H1 (cell line): ENCODE data around the gene SLC25A20. TPM values are rescaled to one million over a fixed set of nuclear protein-coding genes. Genes with fewer than 3 reads are reported as not detected.

Experiments used
- CTCF ChIA-PET: fragments of 300-600 bp; sonication (Branson Sonifier 250); formaldehyde crosslinking; loops from one replicate; lab custom pipeline; 2021; ENCODE audit not compliant: partially characterized antibody; lab: Charles Lee
- POLR2A ChIA-PET: fragments of 300-600 bp; sonication (Branson Sonifier 250); formaldehyde crosslinking; loops from one replicate; lab custom pipeline; 2021; ENCODE audit warnings: inconsistent platforms; ENCODE audit not compliant: partially characterized antibody; lab: Charles Lee
- DNase-seq, 2 experiments: peaks; one replicate each; pipeline versions ENCODE4 v3.0.0 to v3.0.0-alpha.2; 2010 to 2022; ENCODE audit warnings: low spot score in 2 of 2, low read depth in 1 of 2, mixed read lengths in 1 of 2
- FAIRE-seq: peaks from 2 replicates; lab custom pipeline; 2011; peaks lifted over from hg19 to GRCh38; lab: Jason Lieb, UNC
- H2AFZ ChIP-seq: 2 replicates; pipeline ENCODE4 v1.8.1; 2012; ENCODE audit warnings: low read length, inconsistent platforms
- H2AK5ac ChIP-seq: 2 replicates; pipeline ENCODE4 v1.6.1; 2013; ENCODE audit warnings: low read depth, low read length
- H2BK120ac ChIP-seq: replicated peaks from 2 replicates; pipeline ENCODE3; 2013; ENCODE audit warnings: low read depth, low read length, inconsistent platforms
- H2BK12ac ChIP-seq: 2 replicates; pipeline ENCODE4 v1.6.1; 2013; ENCODE audit warnings: low read depth, low read length
- H2BK15ac ChIP-seq: 2 replicates; pipeline ENCODE4 v1.6.1; 2013; ENCODE audit warnings: low read length
- H2BK20ac ChIP-seq: 2 replicates; pipeline ENCODE4 v1.6.1; 2013; ENCODE audit warnings: low read length
- H2BK5ac ChIP-seq: 2 replicates; pipeline ENCODE4 v1.6.1; 2013; ENCODE audit warnings: low read depth, low read length
- H3K14ac ChIP-seq: 2 replicates; pipeline ENCODE4 v1.6.1; 2013; ENCODE audit warnings: inconsistent platforms; ENCODE audit not compliant: insufficient read length
- H3K18ac ChIP-seq: 2 replicates; pipeline ENCODE4 v1.6.1; 2013; ENCODE audit warnings: low read length; ENCODE audit errors: extremely low read depth
- H3K23ac ChIP-seq: 2 replicates; pipeline ENCODE4 v1.6.1; 2013; ENCODE audit warnings: inconsistent platforms; ENCODE audit not compliant: insufficient read length
- H3K23me2 ChIP-seq: 2 replicates; pipeline ENCODE4 v1.6.1; 2013; ENCODE audit warnings: low read depth, low read length
- H3K27ac ChIP-seq: 2 replicates; pipeline ENCODE4 v1.6.1; 2011; ENCODE audit warnings: low read depth, low read length, inconsistent platforms
- H3K27me3 ChIP-seq, 4 experiments: replicated peaks in 1 of 4; 1 replicate in 1 of 4; 2 replicates in 3 of 4; pipeline versions ENCODE4 v1.6.1 to v1.8.1; 2011 to 2013; ENCODE audit warnings: low read length in 3 of 4, mild to moderate bottlenecking in 3 of 4, inconsistent platforms in 2 of 4, mixed read lengths in 2 of 4, moderate library complexity in 1 of 4; ENCODE audit not compliant: control insufficient read depth in 3 of 4, insufficient read depth in 3 of 4; ENCODE audit errors: extremely low read depth in 1 of 4
- H3K36me3 ChIP-seq, 4 experiments: 2 replicates each; pipeline versions ENCODE4 v1.6.1 to v1.8.1; 2011 to 2013; ENCODE audit warnings: mild to moderate bottlenecking in 4 of 4, low read length in 3 of 4, moderate library complexity in 2 of 4, control low read depth in 1 of 4, inconsistent platforms in 1 of 4; ENCODE audit not compliant: insufficient read depth in 4 of 4, control insufficient read depth in 2 of 4
- H3K4ac ChIP-seq: replicated peaks from 2 replicates; pipeline ENCODE3; 2013; ENCODE audit warnings: low read length, low read depth, mixed read lengths, inconsistent platforms; ENCODE audit not compliant: insufficient read length
- H3K4me1 ChIP-seq, 4 experiments: replicated peaks in 1 of 4; 1 replicate in 1 of 4; 2 replicates in 3 of 4; pipeline versions ENCODE4 v1.6.1 to v1.8.1; 2011 to 2013; ENCODE audit warnings: low read length in 3 of 4, inconsistent platforms in 2 of 4, mixed read lengths in 1 of 4; ENCODE audit not compliant: insufficient read depth in 4 of 4, control insufficient read depth in 3 of 4
- H3K4me2 ChIP-seq, 2 experiments: 2 replicates each; pipeline versions ENCODE4 v1.6.1 to v1.8.1; 2011 to 2013; ENCODE audit warnings: low read depth in 2 of 2, low read length in 2 of 2, control low read depth in 1 of 2, inconsistent platforms in 1 of 2, mild to moderate bottlenecking in 1 of 2; ENCODE audit not compliant: insufficient read depth in 1 of 2
- H3K4me3 ChIP-seq, 4 experiments: fragments of 200-600, 300-600 bp in 1 of 4; sonication (generic), shearing (Covaris generic), sonication (Bioruptor Twin) in 1 of 4; 2 replicates each; pipeline versions ENCODE4 v1.5.1 to v1.8.1; 2011 to 2016; ENCODE audit warnings: low read length in 4 of 4, low read depth in 3 of 4, control low read depth in 2 of 4, inconsistent platforms in 2 of 4, mild to moderate bottlenecking in 2 of 4, mixed read lengths in 1 of 4, moderate library complexity in 1 of 4; ENCODE audit not compliant: insufficient read depth in 2 of 4; ENCODE audit errors: extremely low read depth in 1 of 4
- H3K56ac ChIP-seq: replicated peaks from 2 replicates; pipeline ENCODE3; 2013; ENCODE audit warnings: low read depth, mild to moderate bottlenecking, mixed read lengths, low read length, inconsistent platforms; ENCODE audit not compliant: insufficient read length
- H3K79me1 ChIP-seq: 2 replicates; pipeline ENCODE4 v1.6.1; 2013; ENCODE audit warnings: low read depth, low read length, control low read depth
- H3K79me2 ChIP-seq, 2 experiments: 2 replicates each; pipeline versions ENCODE4 v1.6.1 to v1.8.1; 2012 to 2013; ENCODE audit warnings: low read length in 2 of 2, mild to moderate bottlenecking in 2 of 2, inconsistent platforms in 1 of 2; ENCODE audit not compliant: insufficient read depth in 2 of 2, control insufficient read depth in 1 of 2
- H3K9ac ChIP-seq, 4 experiments: replicated peaks in 1 of 4; 1 replicate in 1 of 4; 2 replicates in 3 of 4; pipeline versions ENCODE4 v1.6.1 to v1.8.1; 2011 to 2013; ENCODE audit warnings: low read depth in 3 of 4, low read length in 3 of 4, control low read depth in 2 of 4, mild to moderate bottlenecking in 2 of 4, moderate library complexity in 2 of 4, inconsistent platforms in 1 of 4; ENCODE audit errors: extremely low read depth in 1 of 4
- H3K9me3 ChIP-seq, 2 experiments: 2 replicates each; pipeline versions ENCODE4 v1.6.1 to v1.8.1; 2012 to 2013; ENCODE audit warnings: mild to moderate bottlenecking in 2 of 2, moderate library complexity in 2 of 2, control low read depth in 1 of 2, inconsistent platforms in 1 of 2, low read depth in 1 of 2, low read length in 1 of 2, mixed read lengths in 1 of 2; ENCODE audit not compliant: insufficient read depth in 2 of 2
- H4K20me1 ChIP-seq, 2 experiments: replicated peaks in 1 of 2; 2 replicates each; pipeline versions ENCODE3 to v1.8.1; 2011 to 2013; ENCODE audit warnings: inconsistent platforms in 2 of 2, low read length in 2 of 2, mild to moderate bottlenecking in 1 of 2; ENCODE audit not compliant: insufficient read depth in 2 of 2, control insufficient read depth in 1 of 2
- H4K5ac ChIP-seq: 2 replicates; pipeline ENCODE4 v1.6.1; 2013; ENCODE audit warnings: low read length, low read depth, mixed read lengths, inconsistent platforms; ENCODE audit not compliant: insufficient read length
- H4K8ac ChIP-seq: 2 replicates; pipeline ENCODE4 v1.8.0; 2013; ENCODE audit warnings: mild to moderate bottlenecking, moderate library complexity, low read length, inconsistent platforms; ENCODE audit not compliant: insufficient read depth; ENCODE audit errors: extremely low read depth
- H4K91ac ChIP-seq: replicated peaks from 2 replicates; pipeline ENCODE3; 2013; ENCODE audit warnings: low read length, mixed read lengths, inconsistent platforms; ENCODE audit not compliant: insufficient read length
- BCL11A ChIP-seq, 2 experiments: IDR thresholded peaks; one replicate each; pipeline ENCODE4 v1.6.1; 2011; ENCODE audit warnings: low read depth in 2 of 2, low read length in 2 of 2, mild to moderate bottlenecking in 2 of 2
- CBX5 ChIP-seq: fragments of 300-800, 300-1000 bp; sonication (generic); IDR thresholded peaks from 2 replicates; pipeline ENCODE4 v1.7.1; 2016; ENCODE audit warnings: antibody characterized with exemption, low read length, low read depth
- CREB1 ChIP-seq: IDR thresholded peaks from 2 replicates; pipeline ENCODE4 v1.6.1; 2012; ENCODE audit warnings: inconsistent platforms
- CTBP2 ChIP-seq: IDR thresholded peaks from 2 replicates; pipeline ENCODE4 v1.7.0; 2011; ENCODE audit warnings: borderline replicate concordance, mild to moderate bottlenecking, moderate library complexity, mixed read lengths, low read length; ENCODE audit not compliant: insufficient read depth, insufficient read length
- EGR1 ChIP-seq: IDR thresholded peaks from 2 replicates; pipeline ENCODE4 v1.6.1; 2011; ENCODE audit warnings: low read depth, low read length, borderline replicate concordance
- FOSL1 ChIP-seq: IDR thresholded peaks from 2 replicates; pipeline ENCODE4 v1.6.1; 2011; ENCODE audit warnings: mild to moderate bottlenecking, low read depth, low read length, moderate library complexity; ENCODE audit not compliant: insufficient read depth
- HDAC6 ChIP-seq: IDR thresholded peaks from one replicate; pipeline ENCODE4 v1.7.1; 2012; ENCODE audit warnings: low read depth, mild to moderate bottlenecking, inconsistent platforms, low read length, moderate library complexity
- KDM1A ChIP-seq: fragments of 200-600, 300-600 bp; sonication (generic); IDR thresholded peaks from 2 replicates; pipeline ENCODE4 v1.7.1; 2016; ENCODE audit warnings: mild to moderate bottlenecking, low read length, borderline replicate concordance
- KDM5A ChIP-seq: fragments of 200-600 bp; IDR thresholded peaks from 2 replicates; pipeline ENCODE4 v1.7.1; 2012; ENCODE audit warnings: mild to moderate bottlenecking, low read length, inconsistent platforms, mixed read lengths
- NANOG ChIP-seq: IDR thresholded peaks from 2 replicates; pipeline ENCODE4 v1.6.1; 2011; ENCODE audit warnings: low read length, low read depth, mild to moderate bottlenecking, inconsistent platforms; ENCODE audit not compliant: insufficient read depth, poor library complexity, severe bottlenecking
- POLR2AphosphoS5 ChIP-seq: IDR thresholded peaks from 2 replicates; pipeline ENCODE4 v1.6.1; 2011; ENCODE audit warnings: low read depth, low read length
- POU5F1 ChIP-seq: IDR thresholded peaks from 2 replicates; pipeline ENCODE4 v1.6.1; 2011; ENCODE audit warnings: low read depth, mild to moderate bottlenecking, low read length, moderate library complexity
- SIX5 ChIP-seq: IDR thresholded peaks from 2 replicates; pipeline ENCODE4 v1.6.1; 2011; ENCODE audit warnings: mild to moderate bottlenecking, low read depth, low read length
- SP1 ChIP-seq: IDR thresholded peaks from 2 replicates; pipeline ENCODE4 v1.6.1; 2011; ENCODE audit warnings: low read depth, low read length
- TBP ChIP-seq: IDR thresholded peaks from 2 replicates; pipeline ENCODE4 v1.6.1; 2011; ENCODE audit warnings: low read depth, low read length, improper control_type of control experiment
- TEAD4 ChIP-seq: IDR thresholded peaks from 2 replicates; pipeline ENCODE4 v1.6.1; 2012; ENCODE audit warnings: low read depth, low read length, inconsistent platforms, mixed read lengths
- WGBS, 2 experiments: shearing (Covaris generic) in 1 of 2; methylation state at CpG; one replicate each; pipeline versions ENCODE4 v1.1.6 to v1.1.7; 2013 to 2015; ENCODE audit warnings: low lambda C conversion rate in 2 of 2, mixed read lengths in 2 of 2, inconsistent platforms in 1 of 2, low coverage in 1 of 2, missing lambda C conversion rate in 1 of 2; ENCODE audit not compliant: insufficient replicate concordance in 2 of 2, insufficient coverage in 1 of 2, insufficient read length in 1 of 2; ENCODE audit errors: extremely low coverage in 1 of 2, missing lambda C conversion rate in 1 of 2; 5-methylcytosine and 5-hydroxymethylcytosine counted together
- polyA plus RNA-seq, 7 experiments: library from polyadenylated mRNA; depleted of rRNA in 3 of 7; stranded (reverse) in 5 of 7; unstranded in 2 of 7; fragments of >200 nt in 5 of 7; fragments of 200-250 nt in 2 of 7; gene quantifications; 1 replicate in 5 of 7; 2 replicates in 1 of 7; 4 replicates in 1 of 7; pipeline versions ENCODE4 v1.2.1 to v1.2.3, GENCODE V29; 2011 to 2013; ENCODE audit warnings: missing spikeins in 2 of 7, mixed read lengths in 2 of 7
- total RNA-seq: library from RNA; stranded (reverse); fragmentation: NEBNext Ultra II Directional; extraction: Animal tissue kit (Norgen Biotek cat#: 25700); gene quantifications from 2 replicates; pipeline ENCODE4 v1.2.1, GENCODE V29; 2021

SLC25A20 gene
- total and polyA plus RNA-seq, 2 of the 8 experiments (the other 6 are each of a cell fraction or from before 2014, with no cell fraction given): 3.8 to 4.0 TPM

GRCh38 chr3:48945432-48945831 lies 46.8 kb upstream of the SLC25A20 start:
- Histone ChIP-seq H3K9ac (no peak overlapping the region), H4K8ac (no peak overlapping the region), H3K23ac (no peak overlapping the region), H3K4ac (no peak overlapping the region), H2BK5ac (no peak overlapping the region), H3K27ac (no peak overlapping the region), H2BK12ac (no peak overlapping the region), H4K20me1 (peaks cover 2% of the 10 kb centered on the region in 2 experiments), H3K27me3 (no peaks in the 10 kb centered on the region), H2AFZ (no peak overlapping the region), H3K14ac (no peak overlapping the region), H3K56ac (no peak overlapping the region), H3K9me3 (no peaks in the 10 kb centered on the region), H3K4me3 (no peak overlapping the region), H3K36me3 (peaks cover 0 to 3% (median 0%) of the 10 kb centered on the region in 4 experiments; a peak in 4 of 8 replicates), H3K79me2 (peaks cover 0 to 53% of the 10 kb centered on the region in 2 experiments; a peak in 2 of 4 replicates), H3K23me2 (no peaks in the 10 kb centered on the region), H2BK15ac (no peak overlapping the region), H4K91ac (no peak overlapping the region), H3K18ac (no peak overlapping the region), H4K5ac (no peak overlapping the region), H2AK5ac (no peak overlapping the region), H3K4me1 (peaks cover 0 to 7% (median 0%) of the 10 kb centered on the region in 4 experiments; a peak in 2 of 7 replicates), H3K4me2 (no peak overlapping the region), H2BK20ac (no peak overlapping the region), H2BK120ac (no peak overlapping the region), H3K79me1 (peaks cover 5% of the 10 kb centered on the region; the same call in 1 of the 2 replicates)
- DNase-seq: no peak
- CTCF ChIA-PET: no interaction called here
- POLR2A ChIA-PET: interaction anchor here (1.1 kb wide), 1 partner anchor 27 kb away, joined by 3 read pairs; the partner anchor contains the start of gene ARIH2
- 96% methylated on average over 2 of the region's 2 CpGs; no CpG with 5 or more reads in 1 of the 2 experiments for WGBS, 2 experiments
- no peak for FAIRE-seq
- TF ChIP-seq EGR1 (no peak), KDM1A (no peak), HDAC6 (no peak), POU5F1 (no peak), TEAD4 (no peak), KDM5A (no peak), SIX5 (no peak), CTBP2 (no peak), POLR2AphosphoS5 (no peak), CREB1 (no peak), BCL11A (IDR thresholded peaks at IDR 0.05; ENCODE audit: low read depth in 2 of 2, low read length in 2 of 2) (no peak), TBP (no peak), NANOG (no peak), CBX5 (no peak), SP1 (no peak), FOSL1 (no peak)
